ENCODE results near the gene CANT1. TPM values are rescaled to one million over a fixed set of nuclear protein-coding genes. Genes with fewer than 3 reads are reported as not detected.

CANT1 gene
- total RNA-seq, 1 experiment from 2014 or later, result 97.1 TPM

- ChIA-PET POLR2A (interaction anchor here (0.6 kb wide), 1 partner anchor 26 kb away, joined by 4 read pairs; no protein-coding TSS in a partner anchor), RAD21 (ENCODE audit: low non-redundant PET in 1 of 2, low total read pairs in 2 of 2, uncharacterized antibody in 2 of 2, unreplicated experiment in 2 of 2) (no interaction called here), CTCF (no interaction called here)
- Histone ChIP-seq H3K4me3 (replicated peaks in 1 of 2; ENCODE audit: low read depth in 1 of 2, low read length in 2 of 2) (no peak overlapping the region), H3K79me2 (ENCODE audit: insufficient read depth, low read length) (no peaks in the 10 kb centered on the region), H3K9ac (ENCODE audit: low read length) (no peak overlapping the region), H3K9me2 (ENCODE audit: insufficient read depth) (0 out of 2 replicates have a peak, but pooled peaks cover 4% of the 10 kb centered on the region), H3K36me3 (ENCODE audit: control insufficient read depth in 1 of 2, insufficient read depth in 2 of 2, low read length in 2 of 2) (no peaks in the 10 kb centered on the region), H3K9me3 (ENCODE audit: control insufficient read depth in 1 of 2, insufficient read depth in 1 of 2, low read depth in 1 of 2, low read length in 2 of 2) (no peaks in the 10 kb centered on the region), H3K27me3 (ENCODE audit: insufficient read depth, low read length) (no peaks in the 10 kb centered on the region), H2AFZ (ENCODE audit: low read depth, low read length, poor library complexity, severe bottlenecking) (no peak overlapping the region), H3K27ac (ENCODE audit: low read depth, low read length) (no peak overlapping the region), H4K20me1 (ENCODE audit: insufficient read depth) (no peaks in the 10 kb centered on the region), H3K4me1 (ENCODE audit: control insufficient read depth in 1 of 2, insufficient read depth in 2 of 2, low read length in 2 of 2) (peaks cover 15 to 19% of the 10 kb centered on the region in 2 experiments), H3K4me2 (ENCODE audit: low read length) (no peak overlapping the region)
- DNase-seq (ENCODE audit: low read depth, low spot score) (no peak), ATAC-seq (no peak)
- intact Hi-C loops (cut with micrococcal nuclease), result no loop called here
- no TSS peak for BruUV-seq (replicated peaks)
- TF ChIP-seq SRF (IDR thresholded peaks at IDR 0.05; ENCODE audit: low read depth) (no peak), CTCF (IDR thresholded peaks at IDR 0.05 in 2 of 3, conservative IDR thresholded peaks at IDR 0.05 in 1 of 3; ENCODE audit: borderline replicate concordance in 1 of 3, insufficient read depth in 1 of 3, low read depth in 2 of 3, low read length in 2 of 3) (no peak), MAX (IDR thresholded peaks at IDR 0.05) (no peak), SIN3A (IDR thresholded peaks at IDR 0.05; ENCODE audit: low read depth) (no peak), ELF1 (IDR thresholded peaks at IDR 0.05; ENCODE audit: borderline replicate concordance, low read depth) (no peak), FOSL1 (IDR thresholded peaks at IDR 0.05; ENCODE audit: low read depth) (no peak), RAD21 (IDR thresholded peaks at IDR 0.05; ENCODE audit: low read depth) (no peak), POLR2A (IDR thresholded peaks at IDR 0.05; ENCODE audit: borderline replicate concordance, extremely low read depth, insufficient read depth, insufficient read length) (no peak), EGR1 (IDR thresholded peaks at IDR 0.05; ENCODE audit: low read depth) (no peak), JUND (IDR thresholded peaks at IDR 0.05) (no peak), CBX3 (IDR thresholded peaks at IDR 0.05; ENCODE audit: low read depth) (no peak), CEBPB (IDR thresholded peaks at IDR 0.05; ENCODE audit: low read depth) (no peak)
Observed at GRCh38 chr17:78950870-78951269, 58.7 kb downstream of the CANT1 start.

All from HCT116 (cell line).